ENCODE data around the gene SEMA4A. TPM values are rescaled to one million over a fixed set of nuclear protein-coding genes. Genes with fewer than 3 reads are reported as not detected.

SEMA4A gene
- total and polyA plus RNA-seq, 4 donors = 1.1 to 3.5 (median 1.7) TPM

DNA sequence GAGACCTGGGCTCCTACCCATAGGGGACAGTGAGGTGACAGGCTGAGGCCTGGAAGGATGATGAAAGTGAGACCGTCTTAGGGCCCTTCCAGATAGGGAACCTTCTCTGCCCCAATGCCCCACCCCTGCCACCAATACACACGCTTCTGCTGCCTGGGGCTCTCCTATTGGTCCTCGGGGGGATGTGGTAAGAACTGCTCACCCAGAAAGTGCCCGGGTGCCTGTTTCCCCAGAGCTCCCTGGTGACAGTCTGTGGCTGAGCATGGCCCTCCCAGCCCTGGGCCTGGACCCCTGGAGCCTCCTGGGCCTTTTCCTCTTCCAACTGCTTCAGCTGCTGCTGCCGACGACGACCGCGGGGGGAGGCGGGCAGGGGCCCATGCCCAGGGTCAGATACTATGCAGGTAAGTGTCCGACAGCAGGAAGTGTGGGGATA lies 948 bp downstream of the SEMA4A start:
- Histone ChIP-seq H3K27ac (ENCODE audit: low read depth in 1 of 2, low read length in 2 of 2) (peak overlapping the region in 1 of 2 donors; percentile 49), H3K27me3 (ENCODE audit: control insufficient read depth in 4 of 4, insufficient read depth in 4 of 4, low read length in 3 of 4) (no peaks in the 10 kb centered on the region), H3K36me3 (ENCODE audit: control insufficient read depth in 4 of 4, insufficient read depth in 3 of 4, low read depth in 1 of 4, low read length in 3 of 4) (no peaks in the 10 kb centered on the region), H3K9ac (ENCODE audit: low read depth in 1 of 2, low read length in 2 of 2) (no peak overlapping the region), H3K4me3 (ENCODE audit: low read depth in 1 of 3, low read length in 3 of 3) (no peak overlapping the region), H3K9me3 (ENCODE audit: control insufficient read depth in 4 of 4, low read length in 3 of 4) (no peaks in the 10 kb centered on the region), H3K4me1 (ENCODE audit: control insufficient read depth in 4 of 4, insufficient read depth in 4 of 4, low read length in 3 of 4) (no peaks in the 10 kb centered on the region)
- 84% methylated on average over 11 of the region's 11 CpGs for WGBS
- TF ChIP-seq HNF4G (IDR thresholded peaks at IDR 0.05) (no peak), NR2F2 (IDR thresholded peaks at IDR 0.05) (no peak), RXRA (IDR thresholded peaks at IDR 0.05) (no peak), EGR1 (IDR thresholded peaks at IDR 0.05; ENCODE audit: low read depth in 2 of 2) (no peak), FOXA2 (IDR thresholded peaks at IDR 0.05) (no peak), RAD21 (IDR thresholded peaks at IDR 0.05) (no peak)
- TF ChIP-seq, protein P1, sequence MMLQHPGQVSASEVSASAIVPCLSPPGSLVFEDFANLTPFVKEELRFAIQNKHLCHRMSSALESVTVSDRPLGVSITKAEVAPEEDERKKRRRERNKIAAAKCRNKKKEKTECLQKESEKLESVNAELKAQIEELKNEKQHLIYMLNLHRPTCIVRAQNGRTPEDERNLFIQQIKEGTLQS (IDR thresholded peaks at IDR 0.05) = no peak
- TF ChIP-seq, protein P2, sequence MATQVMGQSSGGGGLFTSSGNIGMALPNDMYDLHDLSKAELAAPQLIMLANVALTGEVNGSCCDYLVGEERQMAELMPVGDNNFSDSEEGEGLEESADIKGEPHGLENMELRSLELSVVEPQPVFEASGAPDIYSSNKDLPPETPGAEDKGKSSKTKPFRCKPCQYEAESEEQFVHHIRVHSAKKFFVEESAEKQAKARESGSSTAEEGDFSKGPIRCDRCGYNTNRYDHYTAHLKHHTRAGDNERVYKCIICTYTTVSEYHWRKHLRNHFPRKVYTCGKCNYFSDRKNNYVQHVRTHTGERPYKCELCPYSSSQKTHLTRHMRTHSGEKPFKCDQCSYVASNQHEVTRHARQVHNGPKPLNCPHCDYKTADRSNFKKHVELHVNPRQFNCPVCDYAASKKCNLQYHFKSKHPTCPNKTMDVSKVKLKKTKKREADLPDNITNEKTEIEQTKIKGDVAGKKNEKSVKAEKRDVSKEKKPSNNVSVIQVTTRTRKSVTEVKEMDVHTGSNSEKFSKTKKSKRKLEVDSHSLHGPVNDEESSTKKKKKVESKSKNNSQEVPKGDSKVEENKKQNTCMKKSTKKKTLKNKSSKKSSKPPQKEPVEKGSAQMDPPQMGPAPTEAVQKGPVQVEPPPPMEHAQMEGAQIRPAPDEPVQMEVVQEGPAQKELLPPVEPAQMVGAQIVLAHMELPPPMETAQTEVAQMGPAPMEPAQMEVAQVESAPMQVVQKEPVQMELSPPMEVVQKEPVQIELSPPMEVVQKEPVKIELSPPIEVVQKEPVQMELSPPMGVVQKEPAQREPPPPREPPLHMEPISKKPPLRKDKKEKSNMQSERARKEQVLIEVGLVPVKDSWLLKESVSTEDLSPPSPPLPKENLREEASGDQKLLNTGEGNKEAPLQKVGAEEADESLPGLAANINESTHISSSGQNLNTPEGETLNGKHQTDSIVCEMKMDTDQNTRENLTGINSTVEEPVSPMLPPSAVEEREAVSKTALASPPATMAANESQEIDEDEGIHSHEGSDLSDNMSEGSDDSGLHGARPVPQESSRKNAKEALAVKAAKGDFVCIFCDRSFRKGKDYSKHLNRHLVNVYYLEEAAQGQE (IDR thresholded peaks at IDR 0.05) = no peak
- TF ChIP-seq, protein P3, sequence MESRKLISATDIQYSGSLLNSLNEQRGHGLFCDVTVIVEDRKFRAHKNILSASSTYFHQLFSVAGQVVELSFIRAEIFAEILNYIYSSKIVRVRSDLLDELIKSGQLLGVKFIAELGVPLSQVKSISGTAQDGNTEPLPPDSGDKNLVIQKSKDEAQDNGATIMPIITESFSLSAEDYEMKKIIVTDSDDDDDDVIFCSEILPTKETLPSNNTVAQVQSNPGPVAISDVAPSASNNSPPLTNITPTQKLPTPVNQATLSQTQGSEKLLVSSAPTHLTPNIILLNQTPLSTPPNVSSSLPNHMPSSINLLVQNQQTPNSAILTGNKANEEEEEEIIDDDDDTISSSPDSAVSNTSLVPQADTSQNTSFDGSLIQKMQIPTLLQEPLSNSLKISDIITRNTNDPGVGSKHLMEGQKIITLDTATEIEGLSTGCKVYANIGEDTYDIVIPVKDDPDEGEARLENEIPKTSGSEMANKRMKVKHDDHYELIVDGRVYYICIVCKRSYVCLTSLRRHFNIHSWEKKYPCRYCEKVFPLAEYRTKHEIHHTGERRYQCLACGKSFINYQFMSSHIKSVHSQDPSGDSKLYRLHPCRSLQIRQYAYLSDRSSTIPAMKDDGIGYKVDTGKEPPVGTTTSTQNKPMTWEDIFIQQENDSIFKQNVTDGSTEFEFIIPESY (IDR thresholded peaks at IDR 0.05) = no peak
- DNase-seq (ENCODE audit: low spot score) = no peak

DNA sequence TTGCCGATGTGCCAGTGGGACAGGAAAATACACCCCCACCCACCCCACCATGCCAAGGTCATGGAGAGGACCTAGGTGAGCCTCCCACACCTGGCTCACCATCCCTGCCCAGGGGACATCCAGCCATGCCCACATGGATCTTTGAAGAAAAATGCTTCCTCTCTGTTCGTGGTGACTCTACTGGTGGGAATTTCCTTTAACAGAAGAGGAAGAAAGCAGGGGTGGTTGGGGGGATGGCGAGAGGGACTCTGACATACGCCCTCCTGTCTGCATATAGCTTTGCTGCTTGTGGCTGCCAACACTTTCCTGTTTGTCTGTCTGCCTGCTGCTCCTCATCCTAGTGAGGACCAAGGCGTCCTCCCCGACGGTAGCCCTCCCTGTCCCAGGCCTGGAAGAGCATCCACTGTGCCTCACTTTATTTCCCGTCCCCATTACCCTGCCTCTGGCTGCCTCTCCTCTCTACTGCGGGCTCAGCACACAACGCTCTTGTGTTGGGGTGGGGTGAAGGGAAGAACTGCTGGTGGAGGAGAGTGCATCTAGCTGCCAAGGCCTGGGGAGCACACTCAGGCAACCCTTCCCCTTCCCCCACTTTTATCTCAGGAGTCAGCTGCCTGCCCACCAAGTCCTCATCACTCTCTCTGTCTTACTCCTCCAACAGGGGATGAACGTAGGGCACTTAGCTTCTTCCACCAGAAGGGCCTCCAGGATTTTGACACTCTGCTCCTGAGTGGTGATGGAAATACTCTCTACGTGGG lies 2.5 kb downstream of the SEMA4A start:
- TF ChIP-seq, protein P2 (IDR thresholded peaks at IDR 0.05) = no peak
- TF ChIP-seq YY1 (IDR thresholded peaks at IDR 0.05) (no peak), FOXA2 (IDR thresholded peaks at IDR 0.05) (no peak), HNF4A (conservative IDR thresholded peaks at IDR 0.05) (no peak), SP1 (IDR thresholded peaks at IDR 0.05) (no peak), FOXA1 (IDR thresholded peaks at IDR 0.05) (no peak), GABPA (IDR thresholded peaks at IDR 0.05 in 1 of 2, conservative IDR thresholded peaks at IDR 0.05 in 1 of 2) (no peak), TAF1 (conservative IDR thresholded peaks at IDR 0.05) (no peak)
- TF ChIP-seq, protein P3 (IDR thresholded peaks at IDR 0.05) = no peak
- TF ChIP-seq, protein P4, sequence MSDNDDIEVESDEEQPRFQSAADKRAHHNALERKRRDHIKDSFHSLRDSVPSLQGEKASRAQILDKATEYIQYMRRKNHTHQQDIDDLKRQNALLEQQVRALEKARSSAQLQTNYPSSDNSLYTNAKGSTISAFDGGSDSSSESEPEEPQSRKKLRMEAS (IDR thresholded peaks at IDR 0.05) = no peak
- TF ChIP-seq, protein P1 (IDR thresholded peaks at IDR 0.05) = no peak
- TF ChIP-seq, protein P5, sequence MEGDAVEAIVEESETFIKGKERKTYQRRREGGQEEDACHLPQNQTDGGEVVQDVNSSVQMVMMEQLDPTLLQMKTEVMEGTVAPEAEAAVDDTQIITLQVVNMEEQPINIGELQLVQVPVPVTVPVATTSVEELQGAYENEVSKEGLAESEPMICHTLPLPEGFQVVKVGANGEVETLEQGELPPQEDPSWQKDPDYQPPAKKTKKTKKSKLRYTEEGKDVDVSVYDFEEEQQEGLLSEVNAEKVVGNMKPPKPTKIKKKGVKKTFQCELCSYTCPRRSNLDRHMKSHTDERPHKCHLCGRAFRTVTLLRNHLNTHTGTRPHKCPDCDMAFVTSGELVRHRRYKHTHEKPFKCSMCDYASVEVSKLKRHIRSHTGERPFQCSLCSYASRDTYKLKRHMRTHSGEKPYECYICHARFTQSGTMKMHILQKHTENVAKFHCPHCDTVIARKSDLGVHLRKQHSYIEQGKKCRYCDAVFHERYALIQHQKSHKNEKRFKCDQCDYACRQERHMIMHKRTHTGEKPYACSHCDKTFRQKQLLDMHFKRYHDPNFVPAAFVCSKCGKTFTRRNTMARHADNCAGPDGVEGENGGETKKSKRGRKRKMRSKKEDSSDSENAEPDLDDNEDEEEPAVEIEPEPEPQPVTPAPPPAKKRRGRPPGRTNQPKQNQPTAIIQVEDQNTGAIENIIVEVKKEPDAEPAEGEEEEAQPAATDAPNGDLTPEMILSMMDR (IDR thresholded peaks at IDR 0.05; ENCODE audit: low read depth, low read length, missing input control) = no peak
- DNase-seq (ENCODE audit: low spot score) = no peak
- H3K27me3 ChIP-seq (ENCODE audit: control insufficient read depth in 4 of 4, insufficient read depth in 4 of 4, low read length in 3 of 4) = no peaks in the 10 kb centered on the region
- H3K36me3 ChIP-seq (ENCODE audit: control insufficient read depth in 4 of 4, insufficient read depth in 3 of 4, low read depth in 1 of 4, low read length in 3 of 4) = no peaks in the 10 kb centered on the region
- H3K9me3 ChIP-seq (ENCODE audit: control insufficient read depth in 4 of 4, low read length in 3 of 4) = no peaks in the 10 kb centered on the region
- no peak overlapping the region for H3K9ac ChIP-seq (ENCODE audit: low read depth in 1 of 2, low read length in 2 of 2)
- no peak overlapping the region for H3K4me3 ChIP-seq (ENCODE audit: low read depth in 1 of 3, low read length in 3 of 3)
- WGBS = 84% methylated on average over 12 of the region's 12 CpGs
- H3K4me1 ChIP-seq (ENCODE audit: control insufficient read depth in 4 of 4, insufficient read depth in 4 of 4, low read length in 3 of 4) = no peaks in the 10 kb centered on the region
- no peak overlapping the region for H3K27ac ChIP-seq (ENCODE audit: low read depth in 1 of 2, low read length in 2 of 2)
